ENCODE data around the gene FUT1. TPM values are rescaled to one million over a fixed set of nuclear protein-coding genes. Genes with fewer than 3 reads are reported as not detected.
A peak's percentile ranks its signal among the peaks of the same experiment; 100 is the strongest.
"Not testable (repeated sequence)": the region's sequence is repeated elsewhere in the genome, so short reads cannot be mapped to it uniquely, and the experiment has no call there.

FUT1 gene
- total RNA-seq, 1 donor from 2014 or later = 1.0 TPM

DNA sequence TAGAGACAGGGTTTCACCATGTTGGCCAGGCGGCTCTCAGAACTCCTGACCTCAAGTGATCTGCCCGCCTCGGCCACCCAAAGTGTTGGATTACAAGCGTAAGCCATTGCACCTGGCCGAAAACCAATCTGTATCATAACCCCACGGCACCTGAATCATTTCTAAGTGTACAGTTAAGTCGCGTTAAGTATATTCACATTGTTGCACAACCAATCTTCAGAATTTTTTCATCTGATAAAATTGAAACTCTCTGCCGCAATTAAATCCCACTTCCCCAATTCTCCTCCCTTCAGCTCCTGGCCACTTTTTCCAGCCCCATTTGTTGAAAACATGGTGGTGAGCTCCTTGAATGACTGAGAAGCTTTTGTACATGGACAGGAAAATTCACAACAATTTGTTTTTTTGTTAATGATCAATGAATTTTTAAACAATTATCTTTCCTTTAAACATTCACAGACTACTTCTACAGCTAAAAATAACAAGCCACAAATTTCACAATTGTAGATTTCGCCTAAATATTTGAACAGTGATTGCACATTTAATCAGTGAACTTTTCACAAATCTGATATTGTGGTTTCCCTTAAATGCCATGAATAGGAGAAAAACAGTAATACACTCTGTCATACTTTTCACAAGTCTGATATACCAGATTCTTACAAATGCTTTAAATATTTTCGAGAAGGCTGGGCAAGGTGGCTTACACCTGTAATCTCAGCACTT lies 16.7 kb upstream of the FUT1 start:
- DNase-seq (ENCODE audit: low spot score) = no peak

DNA sequence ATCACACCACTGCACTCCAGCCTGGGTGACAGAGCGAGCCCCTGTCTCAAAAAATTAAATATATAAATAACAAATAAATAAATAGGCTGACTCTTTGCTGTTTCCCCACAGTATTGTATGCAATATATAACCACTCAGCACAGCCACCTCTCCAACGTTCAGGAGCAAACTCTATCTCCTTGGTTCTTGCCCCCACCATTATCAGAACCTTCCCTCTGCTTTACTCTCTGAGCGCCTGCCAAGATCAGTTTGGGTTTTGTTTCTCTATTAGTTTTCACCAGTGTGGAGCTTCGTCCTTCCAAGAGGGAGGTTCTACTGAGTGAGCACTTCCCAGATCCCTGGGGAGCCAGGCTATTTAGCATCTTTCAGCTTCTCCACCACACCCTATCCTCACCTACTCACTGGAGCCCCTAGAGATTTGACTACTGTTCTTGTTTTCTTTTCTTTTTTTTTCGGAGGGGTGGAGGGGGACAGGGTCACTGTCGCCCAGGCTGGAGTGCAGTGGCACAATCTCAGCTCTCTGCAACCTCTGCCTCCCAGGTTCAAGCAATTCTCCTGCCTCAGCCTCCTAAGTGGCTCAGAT lies 15.8 kb upstream of the FUT1 start:
- not testable (repeated sequence) for DNase-seq (ENCODE audit: low spot score)

GRCh38 chr19:48765816-48766215 lies 13.4 kb upstream of the FUT1 start:
- DNase-seq (ENCODE audit: low spot score) = not testable (repeated sequence)

DNA sequence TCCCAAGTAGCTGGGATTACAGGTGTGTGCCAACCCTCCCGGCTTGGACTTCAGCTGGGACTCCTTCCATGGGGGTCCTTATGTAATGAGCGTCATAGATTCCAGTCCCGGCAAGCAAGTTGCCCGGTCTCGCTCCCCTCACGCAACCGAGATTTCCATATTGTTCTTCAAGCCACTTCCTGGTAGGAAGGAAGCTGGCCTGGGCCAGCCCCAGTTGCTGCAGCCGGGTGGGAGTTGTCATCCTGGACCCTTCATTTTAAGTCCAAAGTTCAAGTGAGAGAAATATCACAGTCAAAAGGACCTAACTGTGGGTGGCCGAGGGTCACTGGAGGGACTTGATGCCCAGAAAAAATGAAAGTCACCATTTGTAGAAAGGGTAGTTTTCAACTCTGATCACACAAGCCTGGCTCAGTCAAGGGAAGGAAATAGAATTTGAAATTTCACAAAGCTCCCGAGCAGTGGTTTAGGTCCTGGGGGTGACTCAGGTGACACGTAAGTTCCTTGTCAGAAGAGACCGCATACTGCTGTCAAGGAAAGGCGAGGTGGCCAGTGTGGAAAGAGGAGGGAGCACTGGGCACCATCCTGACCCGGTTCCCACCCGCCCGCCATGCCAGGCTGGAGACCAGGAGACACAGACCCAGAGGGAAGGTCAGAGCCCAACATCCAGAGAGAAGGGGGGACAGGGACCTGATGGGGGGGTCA lies 8.2 kb upstream of the FUT1 start:
- DNase-seq (ENCODE audit: low spot score) = no peak

DNA sequence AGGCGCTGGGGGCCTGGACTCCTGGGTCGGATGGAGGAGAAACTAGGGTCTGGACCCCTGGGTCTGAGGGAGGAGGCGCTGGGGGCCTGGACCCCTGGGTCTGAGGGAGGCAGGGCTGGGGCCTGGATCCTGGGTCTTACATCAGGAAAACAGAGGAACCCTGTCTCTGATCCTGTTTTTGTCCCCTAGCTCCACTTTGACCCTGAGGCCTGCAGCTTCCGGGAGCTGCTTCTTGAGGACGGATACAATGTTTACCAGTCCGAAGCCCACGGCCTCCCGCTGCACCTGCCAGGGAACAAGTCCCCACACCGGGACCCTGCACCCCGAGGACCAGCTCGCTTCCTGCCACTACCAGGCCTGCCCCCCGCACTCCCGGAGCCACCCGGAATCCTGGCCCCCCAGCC lies 5.3 kb upstream of the FUT1 start:
- DNase-seq (ENCODE audit: low spot score) = no peak

GRCh38 chr19:48757089-48757675 lies 4.7 kb upstream of the FUT1 start:
- DNase-seq (ENCODE audit: low spot score) = no peak

DNA sequence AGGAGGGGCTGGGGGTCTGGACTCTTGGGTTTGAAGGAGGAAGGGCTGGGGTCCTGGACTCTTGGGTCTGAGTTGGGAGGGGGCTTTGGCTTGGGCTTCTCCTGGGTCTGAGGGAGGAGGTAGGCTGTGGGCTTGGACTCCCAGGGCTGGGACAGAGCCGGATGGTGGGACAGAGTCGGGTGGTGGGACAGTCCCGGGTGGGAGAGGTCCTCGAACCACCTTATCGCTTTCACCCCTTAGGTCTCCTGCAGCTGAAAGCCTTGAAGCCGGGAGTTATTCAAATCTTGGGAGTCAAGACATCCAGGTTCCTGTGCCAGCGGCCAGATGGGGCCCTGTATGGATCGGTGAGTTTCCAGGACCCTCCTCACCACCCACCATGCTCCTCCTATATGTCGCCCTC lies 4.2 kb upstream of the FUT1 start:
- DNase-seq (ENCODE audit: low spot score) = no peak

DNA sequence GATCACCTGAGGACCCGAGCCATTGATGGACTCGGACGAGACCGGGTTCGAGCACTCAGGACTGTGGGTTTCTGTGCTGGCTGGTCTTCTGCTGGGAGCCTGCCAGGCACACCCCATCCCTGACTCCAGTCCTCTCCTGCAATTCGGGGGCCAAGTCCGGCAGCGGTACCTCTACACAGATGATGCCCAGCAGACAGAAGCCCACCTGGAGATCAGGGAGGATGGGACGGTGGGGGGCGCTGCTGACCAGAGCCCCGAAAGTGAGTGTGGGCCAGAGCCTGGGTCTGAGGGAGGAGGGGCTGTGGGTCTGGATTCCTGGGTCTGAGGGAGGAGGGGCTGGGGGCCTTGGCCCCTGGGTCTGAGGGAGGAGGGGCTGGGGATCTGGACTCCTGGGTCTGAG lies 3.8 kb upstream of the FUT1 start:
- no peak for DNase-seq (ENCODE audit: low spot score)

GRCh38 chr19:48755787-48756186 lies 3.3 kb upstream of the FUT1 start:
- no peak for DNase-seq (ENCODE audit: low spot score)

- no peak for DNase-seq (ENCODE audit: low spot score)
Observed at GRCh38 chr19:48755084-48755641, 2.7 kb upstream of the FUT1 start, which contains the start of gene FGF21. Gene FGF21, plus strand, starts transcription at chr19:48755524. Its CDS starts 713 bp downstream, at chr19:48756237.

DNA sequence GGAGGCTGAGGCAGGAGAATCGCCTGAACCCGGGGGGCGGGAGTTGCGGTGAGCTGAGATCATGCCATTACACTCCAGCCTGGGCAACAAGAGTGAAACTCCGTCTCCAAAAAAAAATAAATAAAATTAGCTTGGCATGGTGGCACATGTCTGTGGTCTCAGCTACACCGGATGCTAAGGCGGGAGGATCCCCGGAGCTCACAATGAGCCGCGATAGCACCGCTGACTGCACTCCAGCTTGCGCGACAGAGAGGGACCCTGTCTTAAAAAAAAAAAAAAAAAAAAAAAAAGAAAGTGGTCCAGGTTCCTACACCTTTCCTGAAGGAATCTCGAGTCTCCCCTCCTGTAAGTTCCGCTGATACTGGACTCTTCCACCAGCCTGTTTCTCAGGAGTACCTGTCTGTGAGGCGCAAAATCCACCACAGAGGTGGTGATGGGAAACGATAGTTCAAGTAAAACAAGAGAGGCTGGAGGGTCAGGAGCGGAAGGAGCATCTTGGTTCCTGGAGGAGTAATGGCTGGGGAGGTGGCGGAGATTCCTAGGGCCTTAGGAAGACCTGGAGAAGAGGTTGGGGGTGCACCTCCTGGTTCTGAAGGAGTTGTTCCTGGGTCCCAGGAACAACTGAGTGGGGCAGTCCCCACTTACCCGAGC lies 471 bp downstream of the FUT1 start:
- DNase-seq (ENCODE audit: low spot score) = no peak

DNA sequence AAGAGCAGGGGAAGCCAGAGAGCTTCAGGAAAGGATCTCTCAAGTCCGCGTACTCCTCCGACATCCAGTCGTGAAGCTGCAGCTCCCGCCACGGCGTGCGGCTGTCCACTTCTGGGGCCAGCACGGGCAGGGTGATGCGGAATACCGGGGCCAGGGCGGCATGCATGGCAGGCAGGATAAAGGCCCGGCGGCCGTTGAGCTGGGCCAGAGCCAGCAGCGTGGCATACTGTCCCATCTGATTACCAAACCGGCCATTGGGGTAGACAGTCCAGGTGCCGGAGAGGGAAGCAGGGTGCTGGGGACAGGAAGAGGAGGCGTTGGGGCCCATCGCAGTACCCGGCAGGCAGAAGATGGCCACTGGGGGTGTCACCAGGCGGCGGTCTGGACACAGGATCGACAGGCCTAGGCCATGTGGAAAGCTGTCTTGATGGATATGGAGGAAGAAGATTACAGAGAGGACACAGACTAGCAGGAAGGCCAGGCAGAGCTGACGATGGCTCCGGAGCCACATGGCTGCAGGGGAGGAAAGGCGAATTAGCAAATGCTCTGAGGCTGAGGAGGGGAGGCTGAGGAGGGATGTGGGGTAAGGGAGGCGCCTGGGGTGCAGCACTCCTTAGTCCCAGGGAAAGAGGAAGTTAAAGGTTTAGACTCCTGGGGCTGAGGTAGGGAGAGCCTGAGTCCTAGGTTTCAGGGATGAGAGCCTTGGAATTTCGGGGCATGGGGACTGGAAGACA lies 1.5 kb downstream of the FUT1 start:
- DNase-seq (ENCODE audit: low spot score) = no peak

GRCh38 chr19:48750351-48750750 lies 2.1 kb downstream of the FUT1 start:
- DNase-seq (ENCODE audit: low spot score) = no peak

GRCh38 chr19:48749571-48750198 lies 2.8 kb downstream of the FUT1 start:
- DNase-seq (ENCODE audit: low spot score) = no peak

DNA sequence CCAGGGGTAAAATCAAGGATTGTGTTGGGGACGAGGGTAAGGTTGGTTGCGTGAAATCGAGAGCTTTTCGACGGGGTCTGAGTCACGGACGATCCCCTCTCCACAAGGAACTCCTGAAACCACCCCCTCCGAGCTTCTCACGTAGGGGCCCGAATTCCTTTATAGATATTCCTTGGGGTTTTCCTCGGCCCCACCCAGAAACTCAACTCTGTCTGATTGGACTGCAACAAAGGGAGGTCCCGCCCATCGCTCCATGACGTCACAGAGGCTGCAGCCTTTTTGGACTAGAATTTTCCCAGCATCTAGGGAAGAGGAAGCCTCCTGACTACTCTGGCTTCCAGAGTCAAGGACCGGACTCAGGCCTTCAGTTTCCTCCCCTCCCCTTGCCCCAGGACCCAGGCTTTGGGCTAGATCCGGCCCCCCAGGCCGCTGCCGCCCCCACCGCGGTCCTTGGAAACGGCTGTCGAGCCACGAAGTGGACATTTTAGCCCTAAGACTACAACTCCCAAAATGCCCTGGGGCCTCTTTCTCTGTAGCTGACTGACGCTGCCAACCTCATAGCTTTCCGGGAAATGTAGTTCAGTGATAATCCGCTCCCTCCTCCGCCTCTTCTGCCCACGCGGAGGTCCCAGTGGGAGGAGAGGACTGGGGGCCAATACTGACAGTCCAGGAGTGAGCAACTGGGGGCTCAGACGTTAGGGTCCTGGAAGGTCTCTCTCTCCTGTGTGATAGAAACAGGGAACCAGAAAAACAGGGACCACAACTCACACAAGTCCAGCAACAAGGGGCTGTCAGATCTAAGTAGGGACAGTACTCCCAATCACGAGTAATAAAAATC lies 5.5 kb downstream of the FUT1 start, which contains the start of gene IZUMO1:
Gene IZUMO1 (minus strand): TSS at position 172 of the 838 bp plus-strand sequence. CDS start 1,050 bp downstream, outside the sequence.
- DNase-seq (ENCODE audit: low spot score) = peak; percentile 77

DNA sequence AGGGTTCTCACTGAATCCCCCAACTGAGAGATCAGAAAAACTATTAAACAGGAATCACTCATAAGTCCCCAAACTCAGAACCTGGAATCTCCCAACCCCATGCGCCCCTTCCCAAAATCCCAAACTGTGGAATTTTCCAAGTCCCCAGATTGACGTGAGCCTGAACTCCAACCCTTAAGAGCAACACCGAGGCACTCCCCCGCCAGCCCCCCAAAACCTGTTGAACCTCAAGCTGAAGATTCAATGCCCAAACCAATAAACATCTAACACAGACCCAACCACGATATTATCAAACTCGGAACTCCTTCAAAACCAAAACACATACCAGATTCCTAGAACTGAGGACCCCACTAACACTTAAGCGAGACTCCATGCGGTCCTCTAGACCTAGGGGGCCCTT lies 6.3 kb downstream of the FUT1 start:
- DNase-seq (ENCODE audit: low spot score) = no peak

DNA sequence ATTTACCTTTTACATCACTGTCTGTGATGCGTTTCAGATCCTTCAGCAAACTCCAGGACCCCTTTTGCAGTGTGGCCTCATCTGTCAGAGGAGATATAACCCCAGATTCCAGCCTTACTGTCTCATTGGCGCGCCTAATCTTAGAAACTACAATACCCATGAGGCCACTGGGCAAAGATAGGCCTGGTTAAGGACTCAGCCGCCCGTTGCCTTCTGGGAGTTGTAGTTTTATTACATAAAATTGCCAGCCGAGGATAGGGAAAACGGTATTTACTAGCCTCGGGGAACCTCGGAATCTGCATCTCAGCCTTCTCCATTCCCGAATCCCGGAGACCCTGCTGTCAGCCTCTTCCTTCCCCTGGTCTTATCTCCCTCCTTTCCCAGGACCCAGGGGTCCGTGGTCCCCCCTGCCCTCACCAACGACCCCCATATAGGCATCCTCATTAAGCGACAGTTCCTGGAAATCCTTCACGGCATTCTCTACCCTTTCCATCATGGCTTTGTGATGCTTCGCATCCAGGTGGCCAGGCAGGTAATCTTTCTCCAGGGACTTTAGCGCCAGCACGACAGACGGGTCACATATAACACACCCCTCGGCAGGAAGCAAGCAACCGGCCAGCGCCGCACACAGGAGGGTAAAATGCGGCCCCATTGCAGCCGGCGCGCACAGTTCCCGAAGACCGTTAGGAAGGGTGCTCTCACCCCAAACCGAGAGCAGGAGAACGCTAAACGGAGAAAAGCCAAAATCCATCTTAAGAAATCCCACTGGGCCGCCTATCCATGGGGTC lies 7.0 kb downstream of the FUT1 start:
- peak; percentile 61 for DNase-seq (ENCODE audit: low spot score)

- DNase-seq (ENCODE audit: low spot score) = no peak
Observed at GRCh38 chr19:48742096-48742495, 10.3 kb downstream of the FUT1 start.
